OCI-LY7 (cell line): ENCODE results near the gene ODAPH. TPM values are rescaled to one million over a fixed set of nuclear protein-coding genes. Genes with fewer than 3 reads are reported as not detected.
"Not testable (repeated sequence)": the region's sequence is repeated elsewhere in the genome, so short reads cannot be mapped to it uniquely, and the experiment has no call there.

Experiments used
- BruUV-seq: library from RNA; stranded (reverse); fragments of 400-500 nt; replicated peaks from 2 replicates; lab custom pipeline; 2021; lab: Mats Ljungman, UMichigan
- CTCF ChIA-PET: fragments of 300-600 bp; sonication (Branson Sonifier 250); formaldehyde crosslinking; loops from one replicate; lab custom pipeline; 2022; ENCODE audit warnings: antibody characterized with exemption; ENCODE audit not compliant: unreplicated experiment; lab: Charles Lee
- POLR2A ChIA-PET: fragments of 300-600 bp; sonication (Branson Sonifier 250); formaldehyde crosslinking; loops from one replicate; lab custom pipeline; 2022; ENCODE audit warnings: antibody characterized with exemption; lab: Charles Lee
- DNase-seq: peaks from one replicate; pipeline ENCODE4 v3.0.0-alpha.2; 2015; ENCODE audit warnings: low spot score
- H2AFZ ChIP-seq: fragments of 200-600 bp; sonication (generic), shearing (Covaris generic); 2 replicates; pipeline ENCODE4 v1.6.1; 2014; ENCODE audit warnings: mild to moderate bottlenecking, antibody characterized with exemption, low read length, moderate library complexity
- H3K27ac ChIP-seq: fragments of 200-600 bp; sonication (generic); 2 replicates; pipeline ENCODE4 v1.5.1; 2014; ENCODE audit warnings: mixed run types, low read depth, mild to moderate bottlenecking, moderate library complexity, low read length, inconsistent platforms; ENCODE audit not compliant: poor library complexity, severe bottlenecking
- H3K36me3 ChIP-seq: fragments of 200-600 bp; sonication (generic); 2 replicates; pipeline ENCODE4 v1.6.1; 2014; ENCODE audit warnings: mild to moderate bottlenecking, antibody characterized with exemption, low read length, moderate library complexity, mixed read lengths; ENCODE audit not compliant: insufficient read depth
- H3K4me1 ChIP-seq: fragments of 200-600 bp; sonication (generic); 2 replicates; pipeline ENCODE4 v1.5.1; 2014; ENCODE audit warnings: mild to moderate bottlenecking, low read length; ENCODE audit not compliant: insufficient read depth, poor library complexity, severe bottlenecking
- H3K4me2 ChIP-seq: fragments of 200-600 bp; sonication (generic); 2 replicates; pipeline ENCODE4 v1.6.1; 2014; ENCODE audit warnings: mild to moderate bottlenecking, low read length
- H3K4me3 ChIP-seq: fragments of 200-600 bp; sonication (generic); 2 replicates; pipeline ENCODE4 v1.5.1; 2014; ENCODE audit warnings: mild to moderate bottlenecking, low read depth, low read length; ENCODE audit not compliant: poor library complexity, severe bottlenecking
- H3K79me2 ChIP-seq: fragments of 200-600 bp; sonication (generic); 2 replicates; pipeline ENCODE4 v1.6.1; 2016; ENCODE audit warnings: low read depth, mild to moderate bottlenecking, low read length, moderate library complexity, mixed read lengths; ENCODE audit not compliant: insufficient read depth
- H3K9me2 ChIP-seq: fragments of 200-600 bp; sonication (generic); 2 replicates; pipeline ENCODE4 v1.6.1; 2016; ENCODE audit warnings: mild to moderate bottlenecking, low read length, mixed read lengths; ENCODE audit not compliant: insufficient read depth
- H3K9me3 ChIP-seq: fragments of 200-600 bp; sonication (generic); 2 replicates; pipeline ENCODE4 v1.6.1; 2014; ENCODE audit warnings: mild to moderate bottlenecking, mixed run types, low read length, mixed read lengths
- H4K20me1 ChIP-seq: fragments of 200-600 bp; sonication (generic); 2 replicates; pipeline ENCODE4 v1.6.1; 2014; ENCODE audit warnings: mild to moderate bottlenecking, antibody characterized with exemption, low read length, moderate library complexity, mixed read lengths; ENCODE audit not compliant: insufficient read depth
- CTCF ChIP-seq: fragments of 200-600 bp; sonication (generic); conservative IDR thresholded peaks from 2 replicates; pipeline ENCODE4 v1.5.1; 2014; ENCODE audit warnings: mild to moderate bottlenecking, antibody characterized with exemption, low read length, moderate library complexity, mixed read lengths
- EZH2phosphoT487 ChIP-seq: fragments of 200-600 bp; sonication (generic); IDR thresholded peaks from 2 replicates; pipeline ENCODE4 v1.6.1; 2018; ENCODE audit warnings: low read depth, borderline replicate concordance, mild to moderate bottlenecking, mixed run types, antibody characterized with exemption, low read length, moderate library complexity, mixed read lengths
- intact Hi-C: fragments of 100-400 bp; cut with micrococcal nuclease; formaldehyde crosslinking; loops from one replicate; pipeline ENCODE4 v1.10.0; 2022; ENCODE audit not compliant: unreplicated experiment
- total RNA-seq, 2 experiments: library from RNA; depleted of rRNA in 1 of 2; stranded (reverse); fragments of >200 nt in 1 of 2; shearing (Covaris generic) in 1 of 2; gene quantifications; 2 replicates each; pipeline ENCODE4 v1.2.3, GENCODE V29; 2014 to 2022

Gene ODAPH
- total RNA-seq, 2 experiments from 2014 or later: 0.40 TPM; not detected in 1

- Histone ChIP-seq H2AFZ (no peak overlapping the region), H3K27ac (no peak overlapping the region), H3K4me2 (no peak overlapping the region), H3K4me1 (no peaks in the 10 kb centered on the region), H3K79me2 (no peaks in the 10 kb centered on the region; the same call in 1 of the 2 replicates), H3K9me3 (0 out of 2 replicates have a peak, but pooled peaks cover 1% of the 10 kb centered on the region), H3K36me3 (peaks cover 84% of the 10 kb centered on the region), H4K20me1 (no peaks in the 10 kb centered on the region), H3K4me3 (no peak overlapping the region), H3K9me2 (no peaks in the 10 kb centered on the region)
- DNase-seq: no peak
- POLR2A ChIA-PET: interaction anchor here (4.1 kb wide), 1 partner anchor 10 kb away, joined by 19 read pairs; no protein-coding TSS in a partner anchor
- intact Hi-C loops: no loop called here
- CTCF ChIA-PET: no interaction called here
- TF ChIP-seq EZH2phosphoT487: no peak
- TF ChIP-seq CTCF: no peak
- no TSS peak for BruUV-seq
Measured at GRCh38 chr4:75525910-75526309, 30.0 kb upstream of the ODAPH start.

- POLR2A ChIA-PET: interaction anchor here (1.0 to 4.1 kb wide), 3 partner anchors 12 to 48 kb away, joined by 3 to 19 read pairs (median 3); no protein-coding TSS in a partner anchor
- intact Hi-C loops: no loop called here
- no peak overlapping the region for H3K4me3 ChIP-seq
- no peak overlapping the region for H2AFZ ChIP-seq
- H3K9me2 ChIP-seq: no peaks in the 10 kb centered on the region
- CTCF ChIA-PET: no interaction called here
- H3K9me3 ChIP-seq: 0 out of 2 replicates have a peak, but pooled peaks cover 6% of the 10 kb centered on the region
- peaks cover 87% of the 10 kb centered on the region for H3K36me3 ChIP-seq
- no peaks in the 10 kb centered on the region for H3K79me2 ChIP-seq
- H3K4me1 ChIP-seq: no peaks in the 10 kb centered on the region
- no peaks in the 10 kb centered on the region for H4K20me1 ChIP-seq
- DNase-seq: no peak
- TF ChIP-seq CTCF (no peak), EZH2phosphoT487 (no peak)
- H3K4me2 ChIP-seq: no peak overlapping the region
- H3K27ac ChIP-seq: no peak overlapping the region
- BruUV-seq: no TSS peak
Measured at GRCh38 chr4:75527482-75527881, 28.4 kb upstream of the ODAPH start.

GRCh38 chr4:75530556-75531322 lies 25.1 kb upstream of the ODAPH start:
- no peaks in the 10 kb centered on the region for H4K20me1 ChIP-seq
- peaks cover 70% of the 10 kb centered on the region for H3K36me3 ChIP-seq
- H3K9me2 ChIP-seq: no peaks in the 10 kb centered on the region
- DNase-seq: no peak
- H3K79me2 ChIP-seq: no peaks in the 10 kb centered on the region
- no peak for TF ChIP-seq EZH2phosphoT487
- no peak for TF ChIP-seq CTCF
- no peak overlapping the region for H3K4me2 ChIP-seq
- no peak overlapping the region for H2AFZ ChIP-seq
- intact Hi-C loops: no loop called here
- no TSS peak for BruUV-seq
- ChIA-PET CTCF (no interaction called here), POLR2A (interaction anchor here (1.2 to 1.3 kb wide), 2 partner anchors 15 to 17 kb away, joined by 3 to 5 read pairs; no protein-coding TSS in a partner anchor)
- H3K4me1 ChIP-seq: no peaks in the 10 kb centered on the region
- H3K27ac ChIP-seq: no peak overlapping the region
- peaks cover 11% of the 10 kb centered on the region; the same call in 1 of the 2 replicates for H3K9me3 ChIP-seq
- no peak overlapping the region for H3K4me3 ChIP-seq

GRCh38 chr4:75531536-75532143 lies 24.2 kb upstream of the ODAPH start:
- H3K4me2 ChIP-seq, BruUV-seq, CTCF ChIA-PET, H2AFZ ChIP-seq, H3K27ac ChIP-seq, H3K4me1 ChIP-seq, H4K20me1 ChIP-seq, H3K9me2 ChIP-seq, H3K79me2 ChIP-seq, H3K4me3 ChIP-seq, DNase-seq, intact Hi-C loops: not testable (repeated sequence)
- Histone ChIP-seq H3K9me3 (peaks cover 13% of the 10 kb centered on the region; the same call in 1 of the 2 replicates), H3K36me3 (peaks cover 62% of the 10 kb centered on the region)
- POLR2A ChIA-PET: interaction anchor here (0.7 to 1.3 kb wide), 3 partner anchors 16 to 1663 kb away, joined by 3 to 5 read pairs (median 4); no protein-coding TSS in a partner anchor
